Measurements from ENCODE around the gene CDADC1.
"Not testable (repeated sequence)": the region's sequence is repeated elsewhere in the genome, so short reads cannot be mapped to it uniquely, and the experiment has no call there.

The CDADC1 gene

GRCh38 chr13:49307365-49307764 is 59.6 kb downstream of the CDADC1 start:
- DNase-seq (ENCODE audit: insufficient read length, low spot score): no peak
- FAIRE-seq: no peak
- TF ChIP-seq POLR2A (IDR thresholded peaks at IDR 0.05; ENCODE audit: low read depth, low read length): no peak

DNA sequence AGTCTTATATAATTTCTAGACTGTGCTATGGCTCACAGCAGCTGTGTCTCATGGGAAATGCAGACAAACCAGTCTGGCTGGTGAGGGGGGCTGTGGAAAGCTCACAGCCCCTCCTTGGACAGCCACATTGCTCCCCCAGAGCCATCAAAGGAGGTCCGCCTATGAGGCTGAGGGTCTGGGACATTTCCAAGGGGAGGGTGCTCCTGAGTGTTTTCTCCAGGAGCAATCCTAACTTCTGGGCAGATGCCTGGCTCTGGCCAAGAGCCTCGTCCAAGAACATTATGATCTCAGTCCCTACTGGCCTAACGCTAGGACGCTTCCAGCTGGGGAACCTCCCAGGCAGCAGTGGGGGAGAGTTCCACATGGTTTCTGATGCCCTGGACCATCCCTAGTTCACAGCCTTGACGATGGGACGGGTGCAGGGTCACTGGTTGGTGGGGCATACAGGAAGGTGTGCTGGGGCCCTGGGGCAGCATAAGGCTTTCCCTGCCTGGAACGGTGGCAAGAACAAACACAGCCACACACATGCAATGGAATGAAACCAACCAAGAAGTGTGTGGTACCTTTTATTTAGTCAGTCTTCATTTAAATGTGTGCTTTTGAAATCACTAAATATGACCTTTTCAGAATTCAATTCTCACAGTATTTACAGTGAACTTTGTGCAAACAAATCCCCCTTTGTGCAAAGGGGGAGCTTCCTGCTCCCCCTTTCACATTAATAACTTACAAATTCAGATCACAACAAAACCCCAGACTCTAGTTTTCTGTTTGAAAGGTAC is 60.6 kb downstream of the CDADC1 start:
- FAIRE-seq: no peak

GRCh38 chr13:49308921-49309408 is 61.2 kb downstream of the CDADC1 start:
- DNase-seq (ENCODE audit: insufficient read length, low spot score) (no peak), FAIRE-seq (no peak)
- TF ChIP-seq POLR2A (IDR thresholded peaks at IDR 0.05; ENCODE audit: low read depth, low read length): no peak

More for the DNA sequence above, 60.6 kb downstream of the CDADC1 start:
- DNase-seq (ENCODE audit: insufficient read length, low spot score): no peak
- no peak for TF ChIP-seq POLR2A (IDR thresholded peaks at IDR 0.05; ENCODE audit: low read depth, low read length)

DNA sequence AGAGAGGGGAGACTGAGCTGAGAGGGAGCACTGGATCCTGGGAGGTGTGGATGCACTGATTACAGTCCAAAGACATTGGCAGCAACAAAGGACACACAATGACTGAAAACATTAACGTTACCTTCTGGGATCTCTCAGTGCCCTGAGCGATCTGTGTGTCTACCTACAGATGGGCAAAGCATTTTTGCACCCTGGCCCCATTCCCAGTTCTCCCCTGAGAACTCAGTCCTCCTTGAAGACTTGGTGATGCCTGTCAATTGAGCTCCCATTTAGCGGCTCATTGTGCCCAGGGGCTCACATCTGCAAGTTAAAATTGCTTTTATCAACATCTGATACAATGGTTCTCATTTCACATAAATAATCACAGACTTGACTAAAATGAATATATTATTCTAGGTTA is 62.5 kb downstream of the CDADC1 start:
- no peak for FAIRE-seq
- DNase-seq (ENCODE audit: insufficient read length, low spot score): no peak
- TF ChIP-seq POLR2A (IDR thresholded peaks at IDR 0.05; ENCODE audit: low read depth, low read length): no peak

DNA sequence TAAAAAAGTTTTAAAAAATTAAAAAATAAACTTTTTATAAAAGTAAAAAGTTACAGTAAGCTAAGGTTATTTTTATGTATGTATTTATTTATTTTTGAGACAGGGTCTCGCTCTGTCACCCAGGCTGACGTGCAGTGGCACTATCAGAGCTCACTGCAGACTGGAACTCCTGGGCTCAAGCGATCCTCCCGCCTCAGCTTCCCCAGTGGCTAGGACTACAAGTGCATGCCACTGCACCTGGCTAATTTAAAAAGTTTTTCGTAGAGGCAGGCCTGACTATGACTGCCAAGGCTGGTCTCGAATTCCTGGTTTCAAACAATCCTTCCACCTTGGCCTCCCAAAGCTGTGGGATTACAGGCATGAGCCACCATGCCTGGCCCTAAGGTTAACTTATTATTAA is 64.1 kb downstream of the CDADC1 start:
- no peak for DNase-seq (ENCODE audit: insufficient read length, low spot score)
- no peak for TF ChIP-seq POLR2A (IDR thresholded peaks at IDR 0.05; ENCODE audit: low read depth, low read length)
- FAIRE-seq: no peak

DNA sequence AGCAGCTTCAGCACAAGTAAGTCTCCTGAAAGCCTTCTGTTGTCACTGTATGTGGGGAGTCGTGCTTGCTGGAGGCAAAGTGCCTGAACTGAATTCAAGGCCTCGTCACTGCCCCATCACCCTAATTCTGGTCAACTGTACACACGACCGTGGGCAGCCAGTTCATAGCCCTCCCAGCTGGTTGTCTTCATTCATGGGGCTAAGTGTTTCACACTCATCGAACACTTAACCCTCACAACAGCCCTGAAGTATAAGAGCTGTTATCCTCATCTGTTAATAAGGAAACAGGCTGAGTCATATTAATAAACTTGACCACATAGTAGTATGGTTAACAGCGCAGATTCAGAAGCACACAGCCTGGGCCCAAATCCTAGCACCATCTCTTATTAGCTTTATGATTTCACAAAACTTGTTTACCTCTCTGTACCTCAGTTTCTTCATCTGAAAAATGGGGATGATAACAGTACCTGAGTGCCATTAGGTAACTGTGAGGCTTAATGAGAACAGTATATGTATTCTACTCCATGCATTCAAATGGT is 66.7 kb downstream of the CDADC1 start:
- DNase-seq (ENCODE audit: insufficient read length, low spot score) (no peak), FAIRE-seq (no peak)
- TF ChIP-seq POLR2A (IDR thresholded peaks at IDR 0.05; ENCODE audit: low read depth, low read length): no peak

GRCh38 chr13:49315036-49315565 is 67.4 kb downstream of the CDADC1 start:
- TF ChIP-seq POLR2A (IDR thresholded peaks at IDR 0.05; ENCODE audit: low read depth, low read length): no peak
- FAIRE-seq (no peak), DNase-seq (ENCODE audit: insufficient read length, low spot score) (no peak)

GRCh38 chr13:49315756-49316482 is 68.2 kb downstream of the CDADC1 start:
- TF ChIP-seq POLR2A (IDR thresholded peaks at IDR 0.05; ENCODE audit: low read depth, low read length): no peak
- FAIRE-seq (no peak), DNase-seq (ENCODE audit: insufficient read length, low spot score) (no peak)

DNA sequence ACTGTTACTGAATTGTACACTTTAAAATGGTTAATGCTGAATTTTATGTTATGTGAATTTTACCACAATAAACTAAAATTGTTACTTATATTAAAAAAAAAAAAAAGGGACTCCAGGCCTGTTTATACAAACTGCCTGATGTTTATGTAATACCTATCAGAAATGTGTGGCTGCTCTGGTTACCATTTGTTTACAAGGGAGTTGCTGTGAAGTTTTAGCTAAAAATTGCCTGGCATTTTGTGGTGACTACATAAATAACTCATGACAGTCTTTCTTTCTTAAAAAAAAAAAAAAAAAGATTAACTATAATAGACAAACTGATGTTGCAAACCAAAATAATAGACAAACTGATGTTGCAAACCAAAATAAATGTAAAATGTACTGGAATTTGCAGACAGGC is 71.8 kb downstream of the CDADC1 start:
- FAIRE-seq (no peak), DNase-seq (ENCODE audit: insufficient read length, low spot score) (no peak)
- TF ChIP-seq POLR2A (IDR thresholded peaks at IDR 0.05; ENCODE audit: low read depth, low read length): no peak

- no peak for DNase-seq (ENCODE audit: insufficient read length, low spot score)
- FAIRE-seq: no peak
- TF ChIP-seq POLR2A (IDR thresholded peaks at IDR 0.05; ENCODE audit: low read depth, low read length): no peak
Measured at GRCh38 chr13:49319951-49320350, 72.2 kb downstream of the CDADC1 start.

GRCh38 chr13:49320975-49321374 is 73.2 kb downstream of the CDADC1 start:
- FAIRE-seq (no peak), DNase-seq (ENCODE audit: insufficient read length, low spot score) (no peak)
- no peak for TF ChIP-seq POLR2A (IDR thresholded peaks at IDR 0.05; ENCODE audit: low read depth, low read length)

DNA sequence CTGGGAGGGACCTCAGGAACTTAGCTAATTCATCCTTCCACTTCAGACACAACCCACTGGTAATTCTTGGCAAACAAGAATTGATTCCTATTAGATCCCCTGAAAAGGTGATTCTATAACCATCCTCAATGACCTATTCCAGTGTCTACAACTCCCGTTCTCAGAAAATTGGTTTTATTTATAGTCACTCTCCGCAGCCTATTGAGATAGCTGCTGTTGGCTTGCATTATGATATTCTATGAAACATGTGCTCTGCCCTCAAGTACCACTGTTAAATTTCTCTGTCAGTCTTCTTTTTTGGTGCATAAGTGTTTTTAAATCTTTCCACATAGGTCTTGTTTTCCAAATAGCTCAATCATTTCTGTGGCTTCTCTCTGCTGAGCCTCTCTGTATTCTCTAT is 75.0 kb downstream of the CDADC1 start:
- no peak for TF ChIP-seq POLR2A (IDR thresholded peaks at IDR 0.05; ENCODE audit: low read depth, low read length)
- FAIRE-seq (no peak), DNase-seq (ENCODE audit: insufficient read length, low spot score) (no peak)

DNA sequence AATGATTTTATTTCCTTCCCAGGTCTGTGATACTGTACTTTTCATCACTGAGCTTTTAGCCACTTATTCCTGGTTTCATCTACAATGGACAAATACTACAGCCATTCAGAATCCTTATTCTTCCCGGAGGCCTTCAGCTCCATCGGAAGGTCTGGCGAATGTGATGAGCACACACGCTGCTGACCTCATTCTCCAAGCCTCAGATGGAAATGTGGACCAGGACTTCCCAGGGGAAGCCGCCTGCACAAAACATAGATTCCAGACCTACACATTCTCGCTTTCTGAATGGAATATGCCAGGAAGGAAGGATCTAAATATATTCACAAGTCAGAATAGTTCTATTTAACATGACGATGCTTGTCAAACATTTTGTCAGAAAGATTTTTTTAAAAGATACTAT is 75.6 kb downstream of the CDADC1 start:
- no peak for DNase-seq (ENCODE audit: insufficient read length, low spot score)
- no peak for TF ChIP-seq POLR2A (IDR thresholded peaks at IDR 0.05; ENCODE audit: low read depth, low read length)
- FAIRE-seq: no peak

GRCh38 chr13:49326222-49326917 is 78.6 kb downstream of the CDADC1 start:
- FAIRE-seq (no peak), DNase-seq (ENCODE audit: insufficient read length, low spot score) (no peak)
- TF ChIP-seq POLR2A (IDR thresholded peaks at IDR 0.05; ENCODE audit: low read depth, low read length): no peak

GRCh38 chr13:49327145-49327544 is 79.4 kb downstream of the CDADC1 start:
- DNase-seq (ENCODE audit: insufficient read length, low spot score); FAIRE-seq: not testable (repeated sequence)
